GM12872 (cell line): ENCODE measurements around the gene CACNA1B.

ENCODE experiments used
- TF ChIP-seq, protein P1 (sequence below): IDR thresholded peaks from 3 replicates; pipeline ENCODE4 v1.5.1; 2011; ENCODE audit warnings: low read depth, mild to moderate bottlenecking, low read length, moderate library complexity; ENCODE audit not compliant: insufficient read depth

Gene CACNA1B

DNA sequence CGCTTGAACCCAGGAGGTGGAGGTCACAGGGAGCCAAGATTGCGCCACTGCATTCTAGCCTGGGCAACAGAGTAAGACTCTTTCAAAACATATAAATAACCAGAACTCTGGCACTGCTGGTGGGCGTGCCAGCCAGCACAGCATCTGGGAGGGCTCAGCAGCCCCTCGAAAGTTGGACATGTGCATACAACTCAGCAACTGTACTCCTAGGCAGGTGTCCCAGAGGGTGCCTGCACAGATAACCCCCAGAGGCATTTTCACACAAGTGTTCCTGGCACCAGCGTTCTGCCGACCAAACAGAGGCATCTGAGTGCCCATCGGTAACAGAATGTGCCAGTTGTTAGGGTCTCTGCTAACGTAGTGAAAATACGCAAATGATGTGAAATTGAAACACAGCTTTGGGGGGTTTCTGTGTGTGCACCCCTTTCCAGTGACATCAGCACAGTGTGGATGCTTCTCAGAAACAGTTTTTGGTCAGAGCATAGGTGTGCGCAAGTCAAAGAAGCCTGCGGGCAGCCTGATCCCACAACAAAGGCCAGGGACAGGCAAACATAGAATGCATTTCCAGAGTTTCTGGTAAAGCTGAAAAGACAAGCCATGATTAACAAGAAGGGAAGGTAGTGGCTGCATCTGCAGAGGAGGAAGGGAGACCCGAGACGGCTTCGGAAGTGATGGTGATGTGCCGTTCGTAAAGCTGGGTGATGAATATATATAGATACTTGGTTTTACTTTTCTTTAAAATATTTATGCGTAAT, 190.2 kb downstream of the CACNA1B start:
- TF ChIP-seq, protein P1, sequence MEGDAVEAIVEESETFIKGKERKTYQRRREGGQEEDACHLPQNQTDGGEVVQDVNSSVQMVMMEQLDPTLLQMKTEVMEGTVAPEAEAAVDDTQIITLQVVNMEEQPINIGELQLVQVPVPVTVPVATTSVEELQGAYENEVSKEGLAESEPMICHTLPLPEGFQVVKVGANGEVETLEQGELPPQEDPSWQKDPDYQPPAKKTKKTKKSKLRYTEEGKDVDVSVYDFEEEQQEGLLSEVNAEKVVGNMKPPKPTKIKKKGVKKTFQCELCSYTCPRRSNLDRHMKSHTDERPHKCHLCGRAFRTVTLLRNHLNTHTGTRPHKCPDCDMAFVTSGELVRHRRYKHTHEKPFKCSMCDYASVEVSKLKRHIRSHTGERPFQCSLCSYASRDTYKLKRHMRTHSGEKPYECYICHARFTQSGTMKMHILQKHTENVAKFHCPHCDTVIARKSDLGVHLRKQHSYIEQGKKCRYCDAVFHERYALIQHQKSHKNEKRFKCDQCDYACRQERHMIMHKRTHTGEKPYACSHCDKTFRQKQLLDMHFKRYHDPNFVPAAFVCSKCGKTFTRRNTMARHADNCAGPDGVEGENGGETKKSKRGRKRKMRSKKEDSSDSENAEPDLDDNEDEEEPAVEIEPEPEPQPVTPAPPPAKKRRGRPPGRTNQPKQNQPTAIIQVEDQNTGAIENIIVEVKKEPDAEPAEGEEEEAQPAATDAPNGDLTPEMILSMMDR: no peak

DNA sequence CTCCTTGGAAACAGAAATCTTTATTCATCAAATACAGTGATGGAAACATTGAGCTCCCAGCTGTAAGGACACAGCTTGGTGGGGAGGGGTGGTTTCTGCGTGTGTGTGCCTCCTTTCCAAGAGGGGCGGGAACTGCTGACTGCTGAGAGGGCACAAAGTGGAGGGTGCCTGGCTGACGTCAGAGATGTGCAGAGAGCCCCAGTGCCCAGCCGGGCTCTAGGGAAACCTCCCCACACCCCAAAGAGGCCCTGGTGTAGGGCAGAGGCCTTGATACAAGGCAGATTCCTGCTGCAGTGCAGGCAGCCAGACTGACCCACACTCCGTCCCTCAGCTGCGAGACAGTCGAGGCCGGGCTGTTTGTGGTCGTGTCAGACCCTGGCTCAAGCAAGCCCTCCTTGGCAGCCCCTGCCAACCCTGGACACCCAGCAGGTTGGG, 191.0 kb downstream of the CACNA1B start:
- TF ChIP-seq, protein P1: no peak

DNA sequence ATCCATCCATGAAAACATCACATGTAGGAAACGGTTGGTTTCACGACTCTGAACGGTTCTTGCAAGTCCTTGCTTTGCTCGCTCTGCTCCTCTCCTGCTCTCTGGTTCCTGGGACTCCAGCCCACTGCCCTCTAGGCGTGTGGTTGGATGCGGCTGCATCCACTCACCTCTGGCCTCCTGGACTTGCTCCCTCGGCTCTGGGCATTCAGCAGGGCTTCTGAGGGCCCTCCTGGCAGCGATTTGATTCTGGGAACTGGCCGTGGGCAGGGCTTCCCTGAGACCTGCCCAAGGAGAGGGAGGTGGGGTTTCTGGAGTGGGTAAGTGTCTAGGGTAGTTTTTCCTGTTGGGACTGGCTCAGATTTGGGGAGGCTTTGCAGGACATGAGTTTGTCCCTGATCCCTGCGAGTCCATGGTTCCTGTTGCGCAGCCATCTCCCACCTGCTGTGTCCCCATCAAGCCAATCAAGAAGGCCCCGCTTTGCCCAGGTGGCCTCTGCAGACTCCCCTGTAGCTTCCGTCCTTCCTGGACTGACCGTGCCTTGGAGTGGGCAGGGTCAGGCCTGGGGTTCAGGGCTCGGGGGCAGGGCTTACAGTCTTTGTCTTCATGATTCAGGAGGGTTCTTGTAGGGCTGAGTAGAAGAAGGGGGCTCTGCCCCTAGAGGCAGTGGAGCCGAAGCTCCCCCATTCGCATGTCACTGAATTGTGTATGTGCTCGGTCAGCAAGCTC, 192.3 kb downstream of the CACNA1B start:
- TF ChIP-seq, protein P1: no peak

DNA sequence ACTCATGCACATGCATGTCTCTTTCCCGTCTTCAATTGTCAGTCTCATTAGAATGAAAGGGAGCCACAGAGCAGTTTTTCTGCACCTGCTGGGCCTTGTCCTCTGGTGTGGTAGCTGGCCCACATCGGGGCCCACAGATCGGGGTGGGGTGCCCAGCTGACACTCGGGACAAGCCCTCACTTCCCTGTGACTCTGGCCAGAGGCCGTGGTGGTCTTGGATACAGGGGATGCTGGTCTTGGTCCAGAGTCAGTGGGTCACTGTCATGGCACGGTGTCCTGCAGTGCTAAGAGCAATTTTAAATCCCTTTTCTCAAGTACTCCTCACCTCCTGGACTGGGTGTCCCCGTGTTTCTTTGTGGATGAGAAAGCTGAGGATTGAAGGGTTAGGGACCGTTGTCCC, 193.2 kb downstream of the CACNA1B start:
- TF ChIP-seq, protein P1: no peak

DNA sequence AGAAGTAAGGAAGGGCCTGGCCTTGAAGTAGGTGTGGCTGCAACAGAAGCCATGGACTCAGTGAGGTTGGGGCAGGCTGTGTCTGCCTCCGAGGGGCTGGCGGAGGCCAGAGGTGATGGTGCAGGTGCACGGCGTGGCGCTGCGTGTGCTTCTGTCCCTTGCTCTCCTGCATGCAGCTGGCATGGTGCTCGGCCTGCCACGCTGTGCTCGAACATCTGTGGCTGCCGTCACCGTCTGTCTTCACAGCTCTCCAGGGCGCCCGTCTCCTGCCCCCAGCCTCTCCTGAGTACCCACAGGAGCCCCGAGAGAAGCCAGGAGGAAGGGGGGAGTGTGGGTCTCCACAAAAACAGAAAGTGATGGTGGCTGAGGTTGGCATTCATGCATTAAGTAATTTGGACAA, 193.7 kb downstream of the CACNA1B start:
- TF ChIP-seq, protein P1: no peak

DNA sequence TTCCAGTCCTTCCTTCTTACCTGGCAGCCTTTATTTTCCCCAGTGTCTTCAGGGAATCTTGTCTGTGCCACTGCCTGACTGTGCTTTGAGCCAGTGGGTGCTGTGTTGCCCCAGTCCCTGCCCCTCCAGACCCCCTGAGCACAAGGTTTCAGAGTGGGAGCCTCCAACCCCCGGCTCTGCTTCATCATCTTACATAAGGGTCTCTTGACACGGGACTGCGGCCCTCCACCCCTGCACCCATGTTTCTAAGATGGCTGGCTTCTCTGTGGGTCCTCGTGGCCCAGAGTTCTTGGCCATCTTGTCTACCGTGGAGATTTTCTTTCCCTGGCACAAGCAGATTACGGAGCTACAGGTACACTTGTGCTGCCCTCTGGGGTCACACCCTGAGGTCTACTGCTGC, 194.1 kb downstream of the CACNA1B start:
- TF ChIP-seq, protein P1: no peak

DNA sequence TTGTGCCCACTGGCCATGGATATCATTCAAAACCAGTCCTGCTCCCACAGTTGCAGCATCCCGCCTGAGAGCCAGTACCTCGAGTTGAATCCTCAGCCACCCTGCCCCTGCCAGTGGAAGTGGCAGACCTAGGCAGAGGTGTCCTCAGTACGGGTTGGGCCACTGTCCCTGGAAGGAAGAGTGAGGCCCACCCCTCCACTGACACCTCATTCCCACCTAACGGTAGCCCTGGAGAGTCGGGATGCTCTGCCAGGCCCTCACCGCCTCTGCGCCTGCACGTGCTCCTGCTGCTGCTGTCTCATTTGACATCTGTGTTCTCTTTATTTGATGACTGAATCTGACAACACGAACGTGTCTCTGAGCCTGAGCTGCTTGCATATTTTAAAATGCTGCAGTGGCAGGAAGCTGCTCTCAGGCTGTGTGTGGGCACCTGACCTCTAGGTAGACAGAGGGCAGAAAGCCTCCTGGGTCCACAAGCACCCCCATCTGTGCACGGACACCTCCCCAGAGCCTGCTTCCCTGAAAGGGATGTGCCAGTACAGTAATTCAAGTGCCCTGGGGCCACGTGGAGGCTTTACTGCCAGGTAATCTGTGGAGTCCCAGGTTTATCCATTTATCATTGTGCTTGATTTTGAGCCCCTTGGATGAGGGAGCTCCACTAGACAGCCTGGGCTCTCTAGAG, 194.7 kb downstream of the CACNA1B start:
- TF ChIP-seq, protein P1: no peak
